LNCaP clone FGC (cell line): ENCODE measurements around the gene NRG3.
"Not testable (repeated sequence)": the region's sequence is repeated elsewhere in the genome, so short reads cannot be mapped to it uniquely, and the experiment has no call there.

ENCODE experiments used
- DNase-seq: peaks from one replicate; pipeline ENCODE4 v3.0.0-alpha.2; 2011; ENCODE audit warnings: low read depth
- H3K4me3 ChIP-seq: 2 replicates; pipeline ENCODE4 v1.5.1; 2011; ENCODE audit warnings: mild to moderate bottlenecking, low read depth, low read length, control low read depth
- TF ChIP-seq, protein P1 (sequence below): IDR thresholded peaks from 2 replicates; pipeline ENCODE4 v1.5.1; 2012; ENCODE audit warnings: mild to moderate bottlenecking; ENCODE audit not compliant: control insufficient read depth, insufficient read depth; ENCODE audit errors: extremely low read depth

NRG3 gene

GRCh38 chr10:82953909-82954308 is 1078.9 kb downstream of the NRG3 start:
- no peak overlapping the region for H3K4me3 ChIP-seq
- DNase-seq: no peak
- TF ChIP-seq, protein P1, sequence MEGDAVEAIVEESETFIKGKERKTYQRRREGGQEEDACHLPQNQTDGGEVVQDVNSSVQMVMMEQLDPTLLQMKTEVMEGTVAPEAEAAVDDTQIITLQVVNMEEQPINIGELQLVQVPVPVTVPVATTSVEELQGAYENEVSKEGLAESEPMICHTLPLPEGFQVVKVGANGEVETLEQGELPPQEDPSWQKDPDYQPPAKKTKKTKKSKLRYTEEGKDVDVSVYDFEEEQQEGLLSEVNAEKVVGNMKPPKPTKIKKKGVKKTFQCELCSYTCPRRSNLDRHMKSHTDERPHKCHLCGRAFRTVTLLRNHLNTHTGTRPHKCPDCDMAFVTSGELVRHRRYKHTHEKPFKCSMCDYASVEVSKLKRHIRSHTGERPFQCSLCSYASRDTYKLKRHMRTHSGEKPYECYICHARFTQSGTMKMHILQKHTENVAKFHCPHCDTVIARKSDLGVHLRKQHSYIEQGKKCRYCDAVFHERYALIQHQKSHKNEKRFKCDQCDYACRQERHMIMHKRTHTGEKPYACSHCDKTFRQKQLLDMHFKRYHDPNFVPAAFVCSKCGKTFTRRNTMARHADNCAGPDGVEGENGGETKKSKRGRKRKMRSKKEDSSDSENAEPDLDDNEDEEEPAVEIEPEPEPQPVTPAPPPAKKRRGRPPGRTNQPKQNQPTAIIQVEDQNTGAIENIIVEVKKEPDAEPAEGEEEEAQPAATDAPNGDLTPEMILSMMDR: no peak

DNA sequence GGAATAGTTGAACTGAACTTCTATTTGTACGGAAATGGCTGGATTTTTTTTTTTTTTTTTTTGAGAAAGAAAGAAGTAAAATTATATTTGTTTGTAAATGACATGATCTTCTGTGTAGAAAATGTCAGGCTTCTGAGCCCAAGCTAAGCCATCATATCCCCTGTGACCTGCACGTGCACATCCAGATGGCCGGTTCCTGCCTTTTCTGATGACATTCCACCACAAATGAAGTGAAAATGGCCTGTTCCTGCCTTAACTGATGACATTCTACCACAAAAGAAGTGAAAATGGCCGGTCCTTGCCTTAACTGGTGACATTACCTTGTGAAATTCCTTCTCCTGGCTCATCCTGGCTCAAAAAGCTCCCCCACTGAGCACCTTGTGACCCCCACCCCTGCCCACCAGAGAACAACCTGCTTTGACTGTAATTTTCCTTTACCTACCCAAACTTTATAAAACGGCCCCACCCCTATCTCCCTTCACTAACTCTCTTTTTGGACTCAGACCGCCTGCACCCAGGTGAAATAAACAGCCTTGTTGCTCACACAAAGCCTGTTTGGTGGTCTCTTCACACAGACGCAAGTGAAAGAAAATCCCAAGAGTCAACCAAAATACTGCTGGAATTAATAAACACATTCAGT is 1085.5 kb downstream of the NRG3 start:
- DNase-seq, H3K4me3 ChIP-seq: not testable (repeated sequence)

GRCh38 chr10:82961864-82962263 is 1086.9 kb downstream of the NRG3 start:
- H3K4me3 ChIP-seq: no peak overlapping the region
- DNase-seq: no peak
- TF ChIP-seq, protein P1: no peak

GRCh38 chr10:82966130-82966529 is 1091.1 kb downstream of the NRG3 start:
- H3K4me3 ChIP-seq: no peak overlapping the region
- no peak for DNase-seq
- TF ChIP-seq, protein P1: no peak

DNA sequence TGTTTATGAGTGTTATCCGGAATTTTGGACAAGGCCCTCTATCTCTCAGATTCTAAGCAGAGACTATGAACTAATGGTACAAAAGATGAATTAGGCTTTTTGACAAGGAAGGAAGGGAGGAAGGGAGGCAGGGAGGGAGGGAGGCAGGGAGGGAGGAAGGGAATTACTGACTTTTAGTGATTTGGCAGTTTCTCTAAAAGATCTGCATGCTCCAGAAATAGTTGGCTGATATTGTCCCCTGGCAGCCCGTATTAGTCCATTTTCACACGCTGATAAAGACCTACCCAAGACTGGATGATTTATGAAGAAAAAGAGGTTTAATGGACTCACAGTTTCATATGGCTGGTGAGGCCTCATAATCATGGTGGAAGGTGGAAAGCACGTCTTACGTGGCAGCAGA is 1093.5 kb downstream of the NRG3 start:
- H3K4me3 ChIP-seq: no peak overlapping the region
- TF ChIP-seq, protein P1: no peak
- DNase-seq: no peak

GRCh38 chr10:82969405-82969804 is 1094.4 kb downstream of the NRG3 start:
- TF ChIP-seq, protein P1: 0 out of 2 replicates have a peak, but pooled peaks have one; percentile 25

DNA sequence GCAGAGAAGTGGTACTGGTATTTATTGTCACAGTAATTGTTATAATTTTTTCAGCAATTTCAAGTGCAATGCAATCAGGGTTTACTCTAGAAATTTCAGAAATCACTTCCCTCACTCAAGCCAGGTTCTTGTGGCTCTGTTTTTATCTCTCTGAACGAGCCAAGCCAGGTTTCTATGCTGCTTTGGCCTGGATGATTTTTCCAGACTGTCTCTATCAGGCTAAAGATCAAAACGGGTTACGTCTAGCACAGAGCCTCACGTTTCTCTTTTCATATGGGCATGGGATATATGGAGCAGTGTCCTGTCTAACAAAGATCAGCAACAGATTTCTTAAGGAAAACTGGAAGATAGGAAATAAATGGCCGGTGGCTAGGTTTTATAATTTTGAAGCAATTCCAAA is 1105.3 kb downstream of the NRG3 start:
- DNase-seq: no peak
- TF ChIP-seq, protein P1: no peak
- no peak overlapping the region for H3K4me3 ChIP-seq

More at GRCh38 chr10:82969405-82969804, 1094.4 kb downstream of the NRG3 start:
- no peak overlapping the region for H3K4me3 ChIP-seq
- DNase-seq: no peak
